ENCODE results near the gene PLEK. TPM values are rescaled to one million over a fixed set of nuclear protein-coding genes. Genes with fewer than 3 reads are reported as not detected.

Gene PLEK
- 0.02 TPM in 2 replicates for polyA plus RNA-seq (2012; rRNA removed)
- polyA plus RNA-seq (2012; cell fraction: cytosol; rRNA removed), result 0.01 TPM in 2 replicates
- 0.02 and 0.08 TPM in 2 replicates for polyA plus RNA-seq (2012; cell fraction: nucleus; rRNA removed)

- H3K79me2 ChIP-seq (ENCODE audit: insufficient read depth), result no peaks in the 10 kb centered on the region
- H3K4me3 ChIP-seq (ENCODE audit: low read depth in 2 of 2, low read length in 1 of 2), result no peak within 1 kb of the TSS
- WGBS (ENCODE audit: low lambda C conversion rate), result 86% methylated on average over 7 of the region's 7 CpGs
- H3K27ac ChIP-seq (ENCODE audit: low read depth in 2 of 2, low read length in 1 of 2), result no peak within 1 kb of the TSS
- H3K4me2 ChIP-seq, result no peak within 1 kb of the TSS
- no peaks in the 10 kb centered on the region; a peak in 1 of 4 replicates for H3K4me1 ChIP-seq (ENCODE audit: control insufficient read depth in 1 of 2, insufficient read depth in 2 of 2, low read depth in 1 of 2, low read length in 1 of 2)
- TF ChIP-seq RXRA (IDR thresholded peaks at IDR 0.05; ENCODE audit: borderline replicate concordance, low read depth), result no peak
- no peak for TF ChIP-seq POLR2AphosphoS5 (IDR thresholded peaks at IDR 0.05; ENCODE audit: low read depth, low read length)
- no peak for TF ChIP-seq MAX (IDR thresholded peaks at IDR 0.05; ENCODE audit: low read depth)
- no peak for TF ChIP-seq TAF1 (IDR thresholded peaks at IDR 0.05; ENCODE audit: borderline replicate concordance, low read depth, low read length)
- no peak for TF ChIP-seq SIN3A (IDR thresholded peaks at IDR 0.05; ENCODE audit: borderline replicate concordance, low read depth, low read length)
- no peak for TF ChIP-seq EP300 (IDR thresholded peaks at IDR 0.05; ENCODE audit: borderline replicate concordance in 1 of 2, low read depth in 1 of 2, low read length in 1 of 2)
- no peak for TF ChIP-seq ELF1 (IDR thresholded peaks at IDR 0.05)
- no peak for TF ChIP-seq GATA2 (CRISPR knock-in tag; IDR thresholded peaks at IDR 0.05)
- TF ChIP-seq YY1 (IDR thresholded peaks at IDR 0.05; ENCODE audit: low read depth), result no peak
- no peak for TF ChIP-seq USF2 (IDR thresholded peaks at IDR 0.05; ENCODE audit: borderline replicate concordance, low read depth, low read length)
- no peak for TF ChIP-seq FOXM1 (IDR thresholded peaks at IDR 0.05; ENCODE audit: low read depth)
- no peak for TF ChIP-seq USF1 (IDR thresholded peaks at IDR 0.05; ENCODE audit: borderline replicate concordance, low read depth)
- no peak for TF ChIP-seq TCF12 (IDR thresholded peaks at IDR 0.05)
- POLR2A ChIA-PET, result no interaction called here
- no peaks in the 10 kb centered on the region for H3K36me3 ChIP-seq (replicated peaks in 1 of 2; ENCODE audit: control insufficient read depth in 1 of 2, insufficient read depth in 2 of 2, low read length in 1 of 2)
- CTCF ChIA-PET, result interaction anchor here (3.3 kb wide), 1 partner anchor 76 kb away, joined by 10 read pairs; no protein-coding TSS in a partner anchor
- H2AFZ ChIP-seq (ENCODE audit: low read depth), result no peak within 1 kb of the TSS; the same call in 1 of the 2 replicates
- H3K9me2 ChIP-seq, result no peaks in the 10 kb centered on the region
- no peak within 1 kb of the TSS for H3K9ac ChIP-seq
- H3K9me3 ChIP-seq, result no peaks in the 10 kb centered on the region
- no peaks in the 10 kb centered on the region for H3F3A ChIP-seq (replicated peaks; ENCODE audit: insufficient read depth)
- H4K20me1 ChIP-seq (ENCODE audit: insufficient read depth), result no peaks in the 10 kb centered on the region
- no peaks in the 10 kb centered on the region for H3K27me3 ChIP-seq (ENCODE audit: insufficient read depth)
- no peak for DNase-seq
Measured at GRCh38 chr2:68365087-68365486, at the start of gene PLEK. PLEK (plus strand) TSS chr2:68365282; CDS start chr2:68365352, 70 bp downstream.

GRCh38 chr2:68316111-68316510 lies 49.0 kb upstream of the PLEK start:
- 77% methylated on average over 2 of the region's 2 CpGs for WGBS (ENCODE audit: low lambda C conversion rate)
- H4K20me1 ChIP-seq (ENCODE audit: insufficient read depth), result no peaks in the 10 kb centered on the region
- H3K9me2 ChIP-seq, result no peaks in the 10 kb centered on the region
- peaks cover 45 to 54% of the 10 kb centered on the region in 2 experiments for H3K36me3 ChIP-seq (replicated peaks in 1 of 2; ENCODE audit: control insufficient read depth in 1 of 2, insufficient read depth in 2 of 2, low read length in 1 of 2)
- peaks cover 7 to 11% of the 10 kb centered on the region in 2 experiments; a peak in 3 of 4 replicates for H3K4me1 ChIP-seq (ENCODE audit: control insufficient read depth in 1 of 2, insufficient read depth in 2 of 2, low read depth in 1 of 2, low read length in 1 of 2)
- no peak overlapping the region for H3K9ac ChIP-seq
- no peak for TF ChIP-seq SIN3A (IDR thresholded peaks at IDR 0.05; ENCODE audit: borderline replicate concordance, low read depth, low read length)
- TF ChIP-seq GABPA (IDR thresholded peaks at IDR 0.05; ENCODE audit: low read depth), result no peak
- no peak for TF ChIP-seq YY1 (IDR thresholded peaks at IDR 0.05; ENCODE audit: low read depth)
- no peak for TF ChIP-seq RAD21 (IDR thresholded peaks at IDR 0.05; ENCODE audit: low read length)
- TF ChIP-seq FOSL2 (IDR thresholded peaks at IDR 0.05; ENCODE audit: borderline replicate concordance, low read depth), result no peak
- no peak for TF ChIP-seq PBX3 (IDR thresholded peaks at IDR 0.05)
- TF ChIP-seq ELF1 (IDR thresholded peaks at IDR 0.05), result no peak
- TF ChIP-seq GATA2 (CRISPR knock-in tag; IDR thresholded peaks at IDR 0.05), result no peak
- no peak for TF ChIP-seq TAF1 (IDR thresholded peaks at IDR 0.05; ENCODE audit: borderline replicate concordance, low read depth, low read length)
- TF ChIP-seq CTCF (IDR thresholded peaks at IDR 0.05), result no peak
- H3K4me3 ChIP-seq (ENCODE audit: low read depth in 2 of 2, low read length in 1 of 2), result no peak overlapping the region
- no peak overlapping the region for H2AFZ ChIP-seq (ENCODE audit: low read depth)
- H3K9me3 ChIP-seq, result no peaks in the 10 kb centered on the region; the same call in 1 of the 2 replicates
- DNase-seq, result no peak
- H3K27ac ChIP-seq (ENCODE audit: low read depth in 2 of 2, low read length in 1 of 2), result no peak overlapping the region; a peak in 1 of 4 replicates
- CTCF ChIA-PET, result interaction anchor here (0.9 to 1.0 kb wide), 2 partner anchors 22 to 31 kb away, joined by 3 to 4 read pairs; no protein-coding TSS in a partner anchor
- H3K4me2 ChIP-seq, result no peak overlapping the region
- peaks cover 5% of the 10 kb centered on the region for H3F3A ChIP-seq (replicated peaks; ENCODE audit: insufficient read depth)
- H3K27me3 ChIP-seq (ENCODE audit: insufficient read depth), result no peaks in the 10 kb centered on the region
- POLR2A ChIA-PET, result no interaction called here
- peaks cover 84% of the 10 kb centered on the region for H3K79me2 ChIP-seq (ENCODE audit: insufficient read depth)

Data from SK-N-SH (cell line).